ENCODE data around the gene VPS18. TPM values are rescaled to one million over a fixed set of nuclear protein-coding genes. Genes with fewer than 3 reads are reported as not detected.

The VPS18 gene
- total and polyA plus RNA-seq, 2 donors (not counting 1 experiment from before 2014, with no cell fraction given): 15.5 to 36.7 TPM

- H3K9me3 ChIP-seq (ENCODE audit: control insufficient read depth, insufficient read depth, low read depth, low read length): no peaks in the 10 kb centered on the region
- no peak overlapping the region for H3K9ac ChIP-seq (ENCODE audit: insufficient read depth, low read length)
- H3K79me2 ChIP-seq (ENCODE audit: control insufficient read depth, insufficient read depth, low read length): no peaks in the 10 kb centered on the region
- no peak overlapping the region for H3K27ac ChIP-seq (ENCODE audit: insufficient read depth, low read length)
- H3K27me3 ChIP-seq (ENCODE audit: control insufficient read depth, insufficient read depth, low read length): peaks cover 14% of the 10 kb centered on the region
- no peaks in the 10 kb centered on the region for H3K36me3 ChIP-seq (ENCODE audit: control insufficient read depth, insufficient read depth, low read length)
- no peak overlapping the region for H3K4me2 ChIP-seq (ENCODE audit: extremely low read depth, insufficient read depth, low read length)
- H2AFZ ChIP-seq (ENCODE audit: low read length): no peak overlapping the region
- TF ChIP-seq CTCF (conservative IDR thresholded peaks at IDR 0.05 in 1 of 2, IDR thresholded peaks at IDR 0.05 in 1 of 2; ENCODE audit: low read depth in 1 of 2, low read length in 2 of 2) (no peak), EZH2 (IDR thresholded peaks at IDR 0.05; ENCODE audit: low read length, missing control alignments) (no peak)
- no peaks in the 10 kb centered on the region for H3K4me1 ChIP-seq (ENCODE audit: control insufficient read depth, extremely low read depth, insufficient read depth, low read length)
- H4K20me1 ChIP-seq (ENCODE audit: control insufficient read depth, extremely low read depth, insufficient read depth, low read length): no peaks in the 10 kb centered on the region
- no peak overlapping the region for H3K4me3 ChIP-seq (replicated peaks in 1 of 4; ENCODE audit: control extremely low read depth in 1 of 4, insufficient read depth in 1 of 4, low read depth in 3 of 4, low read length in 4 of 4)
- no peak for DNase-seq (ENCODE audit: low read depth in 2 of 2)
These were observed 27.1 kb upstream of the VPS18 start for GRCh38 chr15:40867199-40867598.

- H3K27ac ChIP-seq (ENCODE audit: insufficient read depth, low read length): no peak overlapping the region
- H3K36me3 ChIP-seq (ENCODE audit: control insufficient read depth, insufficient read depth, low read length): no peaks in the 10 kb centered on the region
- no peak for TF ChIP-seq CTCF (conservative IDR thresholded peaks at IDR 0.05 in 1 of 2, IDR thresholded peaks at IDR 0.05 in 1 of 2; ENCODE audit: low read depth in 1 of 2, low read length in 2 of 2)
- no peak for TF ChIP-seq EZH2 (IDR thresholded peaks at IDR 0.05; ENCODE audit: low read length, missing control alignments)
- H3K9ac ChIP-seq (ENCODE audit: insufficient read depth, low read length): no peak overlapping the region
- no peak overlapping the region for H3K4me3 ChIP-seq (replicated peaks in 1 of 4; ENCODE audit: control extremely low read depth in 1 of 4, insufficient read depth in 1 of 4, low read depth in 3 of 4, low read length in 4 of 4)
- no peak for DNase-seq (ENCODE audit: low read depth in 2 of 2)
- H3K4me1 ChIP-seq (ENCODE audit: control insufficient read depth, extremely low read depth, insufficient read depth, low read length): no peaks in the 10 kb centered on the region
- H2AFZ ChIP-seq (ENCODE audit: low read length): no peak overlapping the region
- H3K4me2 ChIP-seq (ENCODE audit: extremely low read depth, insufficient read depth, low read length): no peak overlapping the region
- H3K79me2 ChIP-seq (ENCODE audit: control insufficient read depth, insufficient read depth, low read length): no peaks in the 10 kb centered on the region
- no peaks in the 10 kb centered on the region for H3K9me3 ChIP-seq (ENCODE audit: control insufficient read depth, insufficient read depth, low read depth, low read length)
- H4K20me1 ChIP-seq (ENCODE audit: control insufficient read depth, extremely low read depth, insufficient read depth, low read length): no peaks in the 10 kb centered on the region
- H3K27me3 ChIP-seq (ENCODE audit: control insufficient read depth, insufficient read depth, low read length): peaks cover 22% of the 10 kb centered on the region
These were observed 24.6 kb upstream of the VPS18 start for GRCh38 chr15:40869686-40870085.

- H3K27ac ChIP-seq (ENCODE audit: insufficient read depth, low read length): no peak overlapping the region
- no peak for DNase-seq (ENCODE audit: low read depth in 2 of 2)
- H3K9me3 ChIP-seq (ENCODE audit: control insufficient read depth, insufficient read depth, low read depth, low read length): no peaks in the 10 kb centered on the region
- TF ChIP-seq CTCF (conservative IDR thresholded peaks at IDR 0.05 in 1 of 2, IDR thresholded peaks at IDR 0.05 in 1 of 2; ENCODE audit: low read depth in 1 of 2, low read length in 2 of 2) (no peak), EZH2 (IDR thresholded peaks at IDR 0.05; ENCODE audit: low read length, missing control alignments) (no peak)
- H3K4me2 ChIP-seq (ENCODE audit: extremely low read depth, insufficient read depth, low read length): no peak overlapping the region
- peaks cover 22% of the 10 kb centered on the region for H3K27me3 ChIP-seq (ENCODE audit: control insufficient read depth, insufficient read depth, low read length)
- no peak overlapping the region for H2AFZ ChIP-seq (ENCODE audit: low read length)
- no peaks in the 10 kb centered on the region for H3K79me2 ChIP-seq (ENCODE audit: control insufficient read depth, insufficient read depth, low read length)
- H3K9ac ChIP-seq (ENCODE audit: insufficient read depth, low read length): no peak overlapping the region
- no peaks in the 10 kb centered on the region for H4K20me1 ChIP-seq (ENCODE audit: control insufficient read depth, extremely low read depth, insufficient read depth, low read length)
- H3K36me3 ChIP-seq (ENCODE audit: control insufficient read depth, insufficient read depth, low read length): no peaks in the 10 kb centered on the region
- no peak overlapping the region for H3K4me3 ChIP-seq (replicated peaks in 1 of 4; ENCODE audit: control extremely low read depth in 1 of 4, insufficient read depth in 1 of 4, low read depth in 3 of 4, low read length in 4 of 4)
- no peaks in the 10 kb centered on the region for H3K4me1 ChIP-seq (ENCODE audit: control insufficient read depth, extremely low read depth, insufficient read depth, low read length)
These were observed 23.5 kb upstream of the VPS18 start for GRCh38 chr15:40870716-40871115.
